Activated CD8-positive, alpha-beta T cell treated with anti-CD3 and anti-CD28 coated beads for 36 hours (primary cell): Measurements from ENCODE around the gene ZEB1. TPM values are rescaled to one million over a fixed set of nuclear protein-coding genes. Genes with fewer than 3 reads are reported as not detected.
"Not testable (repeated sequence)": the region's sequence is repeated elsewhere in the genome, so short reads cannot be mapped to it uniquely, and the experiment has no call there.

ENCODE experiments used
- ATAC-seq: fragments of 200-7000 bp; cut with Tn5 transposase; one replicate; pipeline ENCODE4 v1.10.0; 2021; ENCODE audit warnings: mild to moderate bottlenecking, moderate library complexity
- CTCF ChIA-PET: fragments of 350-600 bp; sonication (Branson Sonifier 250); formaldehyde crosslinking; loops from one replicate; lab custom pipeline; 2021; ENCODE audit warnings: antibody characterized with exemption; lab: Charles Lee
- POLR2A ChIA-PET: fragments of 350-600 bp; sonication (Branson Sonifier 250); formaldehyde crosslinking; loops from one replicate; lab custom pipeline; 2021; ENCODE audit warnings: antibody characterized with exemption; lab: Charles Lee
- DNase-seq: peaks from one replicate; pipeline ENCODE4 v3.0.0-alpha.2; 2020
- H3K27ac Mint-ChIP-seq: one replicate; pipeline ENCODE4 v1.8.0; 2021; ENCODE audit warnings: mild to moderate bottlenecking, mixed read lengths
- H3K27me3 Mint-ChIP-seq: one replicate; pipeline ENCODE4 v1.8.0; 2021; ENCODE audit warnings: mixed read lengths
- H3K36me3 Mint-ChIP-seq: one replicate; pipeline ENCODE4 v1.8.0; 2021; ENCODE audit warnings: low read depth, mixed read lengths
- H3K4me1 Mint-ChIP-seq: one replicate; pipeline ENCODE4 v1.8.0; 2021; ENCODE audit warnings: low read depth, mixed read lengths
- H3K4me3 Mint-ChIP-seq: one replicate; pipeline ENCODE4 v1.8.0; 2021; ENCODE audit warnings: mild to moderate bottlenecking, moderate library complexity, mixed read lengths
- H3K9me3 Mint-ChIP-seq: one replicate; pipeline ENCODE4 v1.8.0; 2021; ENCODE audit warnings: mixed read lengths
- intact Hi-C: fragments of 100-400 bp; cut with micrococcal nuclease; formaldehyde crosslinking; loops from one replicate; pipeline ENCODE4 v1.10.0; 2022
- total RNA-seq, 2 experiments: library from RNA; stranded (reverse); gene quantifications; one replicate each; pipeline ENCODE4 v1.2.3, GENCODE V29; 2021
- TF ChIP-seq, protein P1 (sequence below): fragments of 200-600 bp; IDR thresholded peaks from one replicate; pipeline ENCODE4 v1.8.0; 2022; ENCODE audit warnings: antibody characterized with exemption, mild to moderate bottlenecking

Gene ZEB1
- total RNA-seq, 2 experiments from 2014 or later, result 28.4 to 29.7 TPM

DNA sequence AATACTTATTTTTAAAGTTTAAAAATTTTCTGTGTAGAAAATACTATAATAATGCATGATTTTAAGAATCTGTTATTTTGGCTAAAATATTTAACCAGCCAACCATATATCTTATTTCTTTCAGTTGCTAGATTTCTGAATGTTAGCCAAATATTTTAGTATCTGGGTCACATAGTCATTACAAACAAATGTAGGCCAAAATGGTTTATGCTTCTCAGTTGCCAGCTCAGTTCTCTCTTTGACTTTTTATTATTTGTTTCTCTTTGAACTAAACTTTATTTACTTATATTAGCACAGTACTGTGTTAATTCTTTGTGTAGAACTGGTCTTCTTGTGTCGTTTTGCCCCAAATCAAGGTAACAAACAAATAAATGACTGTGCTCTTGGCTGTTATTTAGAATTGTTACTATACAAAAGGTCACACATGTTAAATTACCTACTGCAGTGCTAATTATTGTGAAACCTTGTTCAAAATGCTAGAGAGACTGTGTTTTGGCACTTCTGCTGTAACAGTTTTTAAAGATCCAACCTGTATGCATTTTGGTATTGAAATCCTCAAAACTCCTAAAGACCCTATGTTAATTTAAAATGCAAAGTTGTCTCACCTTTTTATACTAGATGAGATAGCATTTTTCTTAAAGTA is 39.8 kb downstream of the ZEB1 start:
- Mint-ChIP-seq H3K27me3 (no peaks in the 10 kb centered on the region), H3K4me1 (peaks cover 40% of the 10 kb centered on the region), H3K36me3 (peaks cover 19% of the 10 kb centered on the region), H3K9me3 (no peaks in the 10 kb centered on the region), H3K27ac (no peak overlapping the region), H3K4me3 (no peak overlapping the region)
- POLR2A ChIA-PET, result interaction anchor here (0.6 to 1.1 kb wide), 2 partner anchors 15 to 573 kb away, joined by 3 to 4 read pairs; no protein-coding TSS in a partner anchor
- CTCF ChIA-PET, result no interaction called here
- no peak for ATAC-seq
- TF ChIP-seq, protein P1, sequence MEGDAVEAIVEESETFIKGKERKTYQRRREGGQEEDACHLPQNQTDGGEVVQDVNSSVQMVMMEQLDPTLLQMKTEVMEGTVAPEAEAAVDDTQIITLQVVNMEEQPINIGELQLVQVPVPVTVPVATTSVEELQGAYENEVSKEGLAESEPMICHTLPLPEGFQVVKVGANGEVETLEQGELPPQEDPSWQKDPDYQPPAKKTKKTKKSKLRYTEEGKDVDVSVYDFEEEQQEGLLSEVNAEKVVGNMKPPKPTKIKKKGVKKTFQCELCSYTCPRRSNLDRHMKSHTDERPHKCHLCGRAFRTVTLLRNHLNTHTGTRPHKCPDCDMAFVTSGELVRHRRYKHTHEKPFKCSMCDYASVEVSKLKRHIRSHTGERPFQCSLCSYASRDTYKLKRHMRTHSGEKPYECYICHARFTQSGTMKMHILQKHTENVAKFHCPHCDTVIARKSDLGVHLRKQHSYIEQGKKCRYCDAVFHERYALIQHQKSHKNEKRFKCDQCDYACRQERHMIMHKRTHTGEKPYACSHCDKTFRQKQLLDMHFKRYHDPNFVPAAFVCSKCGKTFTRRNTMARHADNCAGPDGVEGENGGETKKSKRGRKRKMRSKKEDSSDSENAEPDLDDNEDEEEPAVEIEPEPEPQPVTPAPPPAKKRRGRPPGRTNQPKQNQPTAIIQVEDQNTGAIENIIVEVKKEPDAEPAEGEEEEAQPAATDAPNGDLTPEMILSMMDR, result no peak
- intact Hi-C loops, result no loop called here
- no peak for DNase-seq

DNA sequence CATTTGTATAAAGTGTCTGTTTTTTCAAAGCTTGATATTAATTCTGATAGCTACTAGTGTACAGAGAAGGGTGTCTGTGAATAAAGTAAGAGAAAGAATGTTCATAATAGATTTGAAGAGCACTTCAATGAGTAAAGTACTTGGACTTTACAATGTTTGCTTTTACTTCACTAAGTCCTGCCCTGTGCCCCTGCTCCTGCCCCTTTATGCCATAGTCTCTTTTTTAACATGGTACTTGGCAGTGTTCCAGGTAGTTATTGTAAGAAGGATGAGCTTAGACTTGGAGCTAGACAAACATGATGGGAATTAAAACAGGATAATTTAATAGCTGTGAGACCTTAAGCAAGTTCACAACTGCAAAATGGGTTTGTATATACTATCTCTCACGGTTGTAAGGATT is 41.0 kb downstream of the ZEB1 start:
- no peak for ATAC-seq
- ChIA-PET POLR2A (no interaction called here), CTCF (interaction anchor here (0.7 kb wide), 1 partner anchor 103 kb away, joined by 3 read pairs; no protein-coding TSS in a partner anchor)
- Mint-ChIP-seq H3K27ac (no peak overlapping the region), H3K4me3 (no peak overlapping the region), H3K36me3 (peaks cover 25% of the 10 kb centered on the region), H3K4me1 (peaks cover 33% of the 10 kb centered on the region), H3K27me3 (no peaks in the 10 kb centered on the region), H3K9me3 (no peaks in the 10 kb centered on the region)
- DNase-seq, result no peak
- TF ChIP-seq, protein P1, result no peak
- intact Hi-C loops, result no loop called here

DNA sequence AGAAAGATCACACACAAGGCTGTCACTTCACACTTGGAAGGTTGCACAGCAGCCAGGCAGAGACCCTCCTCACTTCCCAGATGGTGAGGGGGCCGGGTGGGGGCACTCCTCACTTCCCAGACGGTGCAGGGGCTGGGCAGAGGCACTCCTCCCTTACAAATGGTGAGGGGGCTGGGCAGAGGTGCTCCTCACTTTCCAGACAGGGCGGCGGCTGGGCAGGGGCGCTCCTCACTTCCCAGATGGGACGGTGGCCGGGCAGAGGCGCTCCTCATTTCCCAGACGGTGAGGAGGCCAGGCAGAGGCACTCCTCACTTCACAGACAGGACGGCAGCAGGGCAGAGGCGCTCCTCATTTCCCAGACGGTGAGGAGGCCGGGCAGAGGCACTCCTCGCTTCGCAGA is 42.5 kb downstream of the ZEB1 start:
- DNase-seq, CTCF ChIA-PET, ATAC-seq, H3K27ac Mint-ChIP-seq, POLR2A ChIA-PET, H3K4me3 Mint-ChIP-seq, H3K27me3 Mint-ChIP-seq, intact Hi-C loops, H3K9me3 Mint-ChIP-seq: not testable (repeated sequence)
- H3K4me1 Mint-ChIP-seq, result peaks cover 26% of the 10 kb centered on the region
- peaks cover 27% of the 10 kb centered on the region for H3K36me3 Mint-ChIP-seq

DNA sequence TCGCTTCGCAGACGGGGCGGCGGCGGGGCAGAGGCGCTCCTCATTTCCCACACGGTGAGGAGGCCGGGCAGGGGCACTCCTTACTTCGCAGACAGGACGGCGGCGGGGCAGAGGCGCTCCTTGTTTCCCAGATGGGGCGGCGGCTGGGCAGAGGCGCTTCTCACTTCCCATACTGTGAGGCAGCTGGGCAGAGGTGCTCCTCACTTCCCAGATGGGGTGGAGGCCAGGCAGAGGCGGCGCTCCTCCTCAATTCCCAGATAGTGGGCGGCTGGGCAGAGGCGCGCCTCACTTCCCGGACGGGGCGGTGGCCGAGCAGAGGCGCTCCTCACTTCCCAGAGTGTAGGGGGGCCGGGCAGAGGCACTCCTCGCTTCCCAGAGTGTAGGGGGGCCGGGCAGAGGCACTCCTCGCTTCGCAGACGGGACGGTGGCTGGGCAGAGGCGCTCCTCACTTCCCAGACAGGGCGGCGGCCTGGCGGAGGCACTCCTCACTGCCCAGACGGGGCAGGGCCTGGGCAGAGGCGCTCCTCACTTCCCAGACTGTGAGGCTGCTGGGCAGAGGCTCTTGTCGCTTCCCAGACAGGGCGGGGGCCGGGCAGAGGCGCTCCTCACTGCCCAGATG is 43.1 kb downstream of the ZEB1 start:
- CTCF ChIA-PET, result no interaction called here
- ATAC-seq (no peak), DNase-seq (no peak)
- Mint-ChIP-seq H3K27me3 (no peaks in the 10 kb centered on the region), H3K4me3 (no peak overlapping the region), H3K9me3 (no peaks in the 10 kb centered on the region), H3K4me1 (peaks cover 23% of the 10 kb centered on the region), H3K27ac (no peak overlapping the region), H3K36me3 (peaks cover 27% of the 10 kb centered on the region)
- intact Hi-C loops, result no loop called here
- POLR2A ChIA-PET, result no interaction called here
- TF ChIP-seq, protein P1, result no peak

DNA sequence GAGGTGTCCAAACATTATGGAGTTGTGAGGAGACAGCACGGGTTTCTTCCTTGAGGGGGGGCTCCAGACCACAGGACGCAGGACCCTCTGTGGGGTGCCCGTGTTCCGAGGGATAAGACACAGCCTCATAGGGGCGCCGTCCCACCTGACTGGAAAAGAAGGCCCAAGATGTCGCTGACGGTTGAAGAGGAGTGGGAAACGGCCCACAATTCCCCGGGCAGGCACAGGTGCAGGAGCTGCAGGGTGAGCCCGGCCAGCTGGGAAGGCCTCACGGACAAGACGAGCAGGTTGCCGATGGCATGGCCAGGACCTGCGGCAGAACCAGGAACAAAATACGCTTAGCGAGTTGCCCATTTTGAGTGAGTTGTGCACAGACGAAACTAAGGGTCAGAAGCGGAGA is 44.7 kb downstream of the ZEB1 start:
- DNase-seq, H3K27ac Mint-ChIP-seq, H3K4me3 Mint-ChIP-seq, H3K9me3 Mint-ChIP-seq, POLR2A ChIA-PET, CTCF ChIA-PET, H3K27me3 Mint-ChIP-seq, intact Hi-C loops, ATAC-seq: not testable (repeated sequence)
- Mint-ChIP-seq H3K36me3 (peaks cover 24% of the 10 kb centered on the region), H3K4me1 (peaks cover 16% of the 10 kb centered on the region)

DNA sequence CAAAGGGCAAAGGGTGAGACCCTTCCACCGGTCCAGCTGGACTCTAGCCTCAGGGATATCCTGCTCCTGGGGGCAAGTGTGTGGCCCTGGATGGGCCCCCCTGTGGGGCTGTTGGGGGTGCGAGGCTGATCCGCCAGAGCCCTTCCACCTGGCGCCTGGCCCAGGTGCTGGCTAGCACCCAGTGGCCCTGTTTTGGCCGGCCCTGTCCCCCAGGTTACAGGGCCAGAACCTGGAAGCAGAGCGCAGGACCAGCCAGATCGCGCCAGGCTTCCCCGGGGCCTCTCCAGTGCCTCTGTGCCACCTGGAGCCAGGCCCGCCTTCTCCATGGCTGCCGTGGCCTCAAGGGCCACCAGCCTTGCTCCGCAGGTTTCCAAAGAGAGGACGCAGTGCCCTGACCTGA is 45.2 kb downstream of the ZEB1 start:
- Mint-ChIP-seq H3K4me1 (peaks cover 13% of the 10 kb centered on the region), H3K36me3 (peaks cover 24% of the 10 kb centered on the region)
- H3K4me3 Mint-ChIP-seq, H3K27ac Mint-ChIP-seq, ATAC-seq, intact Hi-C loops, H3K9me3 Mint-ChIP-seq, H3K27me3 Mint-ChIP-seq, DNase-seq, CTCF ChIA-PET, POLR2A ChIA-PET: not testable (repeated sequence)
